H9 (cell line): ENCODE data around the gene OLA1. TPM values are rescaled to one million over a fixed set of nuclear protein-coding genes. Genes with fewer than 3 reads are reported as not detected.

Experiments
- DNase-seq: peaks from one replicate; pipeline ENCODE4 v3.0.0-alpha.2; 2017
- H2AFZ ChIP-seq: one replicate; pipeline ENCODE4 v1.6.1; 2013; ENCODE audit warnings: mild to moderate bottlenecking, low read length, control low read depth, moderate library complexity
- H2AK5ac ChIP-seq: 2 replicates; pipeline ENCODE4 v1.6.1; 2013; ENCODE audit warnings: low read length, control low read depth, mixed read lengths; ENCODE audit not compliant: insufficient read length
- H2BK120ac ChIP-seq: one replicate; pipeline ENCODE4 v1.6.1; 2013; ENCODE audit warnings: low read depth, mild to moderate bottlenecking, low read length, control low read depth, inconsistent platforms; ENCODE audit not compliant: poor library complexity, severe bottlenecking
- H2BK12ac ChIP-seq: 2 replicates; pipeline ENCODE4 v1.6.1; 2013; ENCODE audit warnings: low read length, control low read depth, mixed read lengths, low read depth; ENCODE audit not compliant: insufficient read length
- H2BK15ac ChIP-seq: 2 replicates; pipeline ENCODE4 v1.6.1; 2013; ENCODE audit warnings: low read depth, low read length, control low read depth
- H2BK20ac ChIP-seq: one replicate; pipeline ENCODE4 v1.6.1; 2013; ENCODE audit warnings: low read depth, mild to moderate bottlenecking, low read length, control low read depth, inconsistent platforms; ENCODE audit not compliant: poor library complexity, severe bottlenecking
- H2BK5ac ChIP-seq: 2 replicates; pipeline ENCODE4 v1.6.1; 2013; ENCODE audit warnings: low read length, control low read depth, mixed read lengths; ENCODE audit not compliant: insufficient read length
- H3K14ac ChIP-seq: 2 replicates; pipeline ENCODE4 v1.6.1; 2013; ENCODE audit warnings: low read length, control low read depth; ENCODE audit not compliant: insufficient read depth
- H3K18ac ChIP-seq: 2 replicates; pipeline ENCODE4 v1.6.1; 2013; ENCODE audit warnings: low read depth, mild to moderate bottlenecking, mixed read lengths, low read length, control low read depth; ENCODE audit not compliant: insufficient read length
- H3K23ac ChIP-seq: 2 replicates; pipeline ENCODE4 v1.6.1; 2013; ENCODE audit warnings: low read length, control low read depth, mixed read lengths, low read depth; ENCODE audit not compliant: insufficient read length
- H3K23me2 ChIP-seq: 2 replicates; pipeline ENCODE4 v1.6.1; 2013; ENCODE audit warnings: low read depth, mild to moderate bottlenecking, mixed read lengths, low read length, control low read depth; ENCODE audit not compliant: insufficient read length, poor library complexity, severe bottlenecking
- H3K27ac ChIP-seq: 2 replicates; pipeline ENCODE4 v1.5.1; 2013; ENCODE audit warnings: low read length, control low read depth, mixed read lengths, low read depth; ENCODE audit not compliant: insufficient read length
- H3K27me3 ChIP-seq: 2 replicates; pipeline ENCODE4 v1.6.1; 2013; ENCODE audit warnings: low read length, control low read depth, inconsistent platforms; ENCODE audit not compliant: insufficient read depth
- H3K4ac ChIP-seq: 2 replicates; pipeline ENCODE4 v1.6.1; 2013; ENCODE audit warnings: low read depth, mild to moderate bottlenecking, control low read depth, inconsistent platforms, low read length, moderate library complexity
- H3K4me1 ChIP-seq: 2 replicates; pipeline ENCODE4 v1.6.1; 2013; ENCODE audit warnings: low read length, control low read depth, inconsistent platforms; ENCODE audit not compliant: insufficient read depth
- H3K4me2 ChIP-seq: 2 replicates; pipeline ENCODE4 v1.6.1; 2013; ENCODE audit warnings: low read length, control low read depth, mixed read lengths; ENCODE audit not compliant: insufficient read length, insufficient read depth
- H3K56ac ChIP-seq: 2 replicates; pipeline ENCODE4 v1.6.1; 2013; ENCODE audit warnings: low read depth, mild to moderate bottlenecking, mixed read lengths, low read length, control low read depth; ENCODE audit not compliant: insufficient read length
- H3K79me1 ChIP-seq: 2 replicates; pipeline ENCODE4 v1.6.1; 2013; ENCODE audit warnings: low read depth, mild to moderate bottlenecking, moderate library complexity, low read length, control low read depth, inconsistent platforms; ENCODE audit not compliant: insufficient read depth, poor library complexity, severe bottlenecking
- H3K79me2 ChIP-seq: 2 replicates; pipeline ENCODE4 v1.6.1; 2013; ENCODE audit warnings: low read length, control low read depth, inconsistent platforms; ENCODE audit not compliant: insufficient read depth
- H3K9ac ChIP-seq: 2 replicates; pipeline ENCODE4 v1.6.1; 2013; ENCODE audit warnings: low read length, control low read depth, mixed read lengths; ENCODE audit not compliant: insufficient read length; ENCODE audit errors: extremely low read depth
- H3K9me3 ChIP-seq: one replicate; pipeline ENCODE4 v1.6.1; 2013; ENCODE audit warnings: low read depth, low read length, inconsistent platforms; ENCODE audit not compliant: control insufficient read depth
- H3T11ph ChIP-seq: one replicate; pipeline ENCODE4 v1.6.1; 2013; ENCODE audit warnings: mild to moderate bottlenecking, low read length, control low read depth, inconsistent platforms
- H4K20me1 ChIP-seq: one replicate; pipeline ENCODE4 v1.6.1; 2013; ENCODE audit not compliant: control insufficient read depth, insufficient read length, insufficient read depth
- H4K5ac ChIP-seq: 2 replicates; pipeline ENCODE4 v1.6.1; 2013; ENCODE audit warnings: low read depth, mild to moderate bottlenecking, mixed read lengths, low read length, control low read depth; ENCODE audit not compliant: insufficient read length
- H4K8ac ChIP-seq: replicated peaks from 2 replicates; pipeline ENCODE4 v1.6.1; 2013; ENCODE audit warnings: low read length, control low read depth, mixed read lengths, low read depth; ENCODE audit not compliant: insufficient read length
- H4K91ac ChIP-seq: 2 replicates; pipeline ENCODE4 v1.6.1; 2013; ENCODE audit warnings: low read depth, mild to moderate bottlenecking, moderate library complexity, mixed read lengths, low read length, control low read depth; ENCODE audit not compliant: insufficient read length
- H3K27ac Mint-ChIP-seq, 3 experiments: 2 replicates in 2 of 3; 3 replicates in 1 of 3; pipeline ENCODE4 v1.8.0; 2020 to 2021; ENCODE audit warnings: mixed read lengths in 3 of 3, mild to moderate bottlenecking in 1 of 3, moderate library complexity in 1 of 3
- H3K27me3 Mint-ChIP-seq: 2 replicates; pipeline ENCODE4 v1.8.0; 2021; ENCODE audit warnings: low read depth, mild to moderate bottlenecking, moderate library complexity, mixed read lengths
- H3K36me3 Mint-ChIP-seq, 3 experiments: 2 replicates in 2 of 3; 3 replicates in 1 of 3; pipeline ENCODE4 v1.8.0; 2020 to 2021; ENCODE audit warnings: low read depth in 3 of 3, mixed read lengths in 3 of 3; ENCODE audit not compliant: insufficient read depth in 1 of 3
- H3K4me1 Mint-ChIP-seq, 2 experiments: 2 replicates each; pipeline ENCODE4 v1.8.0; 2020; ENCODE audit warnings: mixed read lengths in 2 of 2
- H3K4me3 Mint-ChIP-seq, 2 experiments: 2 replicates in 1 of 2; 3 replicates in 1 of 2; pipeline ENCODE4 v1.8.0; 2020 to 2021; ENCODE audit warnings: mild to moderate bottlenecking in 2 of 2, mixed read lengths in 2 of 2, moderate library complexity in 1 of 2
- H3K9me3 Mint-ChIP-seq, 2 experiments: 2 replicates in 1 of 2; 3 replicates in 1 of 2; pipeline ENCODE4 v1.8.0; 2020; ENCODE audit warnings: mild to moderate bottlenecking in 2 of 2, mixed read lengths in 2 of 2, moderate library complexity in 1 of 2
- CTCF ChIP-seq: fragments of 200-600 bp; sonication (generic); conservative IDR thresholded peaks from 3 replicates; pipeline ENCODE4 v1.8.0; 2021; ENCODE audit warnings: antibody characterized with exemption, mild to moderate bottlenecking
- WGBS: extraction: QIAGEN DNeasy Blood & Tissue Kit; methylation state at CpG from one replicate; pipeline ENCODE4 v1.1.7; 2013; ENCODE audit warnings: missing lambda C conversion rate, low lambda C conversion rate, mixed read lengths; ENCODE audit not compliant: insufficient read length; ENCODE audit errors: extremely low coverage; 5-methylcytosine and 5-hydroxymethylcytosine counted together
- total RNA-seq: library from RNA; stranded (reverse); gene quantifications from 2 replicates; pipeline ENCODE4 v1.2.1, GENCODE V29; 2021

The OLA1 gene
- total RNA-seq, 1 experiment from 2014 or later = 133 TPM

- no peak overlapping the region for H3K18ac ChIP-seq
- peaks cover 3% of the 10 kb centered on the region; the same call in 1 of the 2 replicates for H3K4me1 ChIP-seq
- H3K27me3 Mint-ChIP-seq = 0 out of 2 replicates have a peak, but pooled peaks cover 3% of the 10 kb centered on the region
- no peak overlapping the region for H4K5ac ChIP-seq
- no peak overlapping the region for H4K8ac ChIP-seq
- no peak overlapping the region for H3K27ac ChIP-seq
- H3K23me2 ChIP-seq = no peaks in the 10 kb centered on the region
- H3K79me2 ChIP-seq = no peaks in the 10 kb centered on the region
- H3K27ac Mint-ChIP-seq = peak overlapping the region; percentile 36 to 85 (median 61); a peak in 3 of 7 replicates
- H2AK5ac ChIP-seq = no peak overlapping the region
- no peak overlapping the region for H2BK20ac ChIP-seq
- H3T11ph ChIP-seq = no peak overlapping the region
- no peak overlapping the region for H3K56ac ChIP-seq
- H4K20me1 ChIP-seq = no peaks in the 10 kb centered on the region
- H3K4me1 Mint-ChIP-seq = peaks cover 38 to 47% of the 10 kb centered on the region in 2 experiments
- H2BK5ac ChIP-seq = no peak overlapping the region
- no CpG with 5 or more reads among the region's 14 CpGs for WGBS
- no peak overlapping the region for H2AFZ ChIP-seq
- no peak overlapping the region for H2BK15ac ChIP-seq
- DNase-seq = no peak
- no peak overlapping the region for H3K4ac ChIP-seq
- H2BK120ac ChIP-seq = no peak overlapping the region
- no peak for TF ChIP-seq CTCF
- H3K14ac ChIP-seq = no peak overlapping the region
- H3K9ac ChIP-seq = no peak overlapping the region
- H3K36me3 Mint-ChIP-seq = no peaks in the 10 kb centered on the region
- no peak overlapping the region; a peak in 1 of 5 replicates for H3K4me3 Mint-ChIP-seq
- H2BK12ac ChIP-seq = no peak overlapping the region
- H3K23ac ChIP-seq = no peak overlapping the region
- no peaks in the 10 kb centered on the region for H3K27me3 ChIP-seq
- no peak overlapping the region for H3K4me2 ChIP-seq
- no peaks in the 10 kb centered on the region for H3K9me3 ChIP-seq
- H4K91ac ChIP-seq = no peak overlapping the region
- no peaks in the 10 kb centered on the region for H3K9me3 Mint-ChIP-seq
- no peaks in the 10 kb centered on the region for H3K79me1 ChIP-seq
Measured at GRCh38 chr2:174024524-174025270, 223.6 kb downstream of the OLA1 start.
